ENCODE measurements around the gene PPP2R2C. TPM values are rescaled to one million over a fixed set of nuclear protein-coding genes. Genes with fewer than 3 reads are reported as not detected.

PPP2R2C gene
- total and polyA plus RNA-seq, 2 donors (not counting 1 experiment from before 2014, with no cell fraction given): 0.10 to 0.17 TPM

DNA sequence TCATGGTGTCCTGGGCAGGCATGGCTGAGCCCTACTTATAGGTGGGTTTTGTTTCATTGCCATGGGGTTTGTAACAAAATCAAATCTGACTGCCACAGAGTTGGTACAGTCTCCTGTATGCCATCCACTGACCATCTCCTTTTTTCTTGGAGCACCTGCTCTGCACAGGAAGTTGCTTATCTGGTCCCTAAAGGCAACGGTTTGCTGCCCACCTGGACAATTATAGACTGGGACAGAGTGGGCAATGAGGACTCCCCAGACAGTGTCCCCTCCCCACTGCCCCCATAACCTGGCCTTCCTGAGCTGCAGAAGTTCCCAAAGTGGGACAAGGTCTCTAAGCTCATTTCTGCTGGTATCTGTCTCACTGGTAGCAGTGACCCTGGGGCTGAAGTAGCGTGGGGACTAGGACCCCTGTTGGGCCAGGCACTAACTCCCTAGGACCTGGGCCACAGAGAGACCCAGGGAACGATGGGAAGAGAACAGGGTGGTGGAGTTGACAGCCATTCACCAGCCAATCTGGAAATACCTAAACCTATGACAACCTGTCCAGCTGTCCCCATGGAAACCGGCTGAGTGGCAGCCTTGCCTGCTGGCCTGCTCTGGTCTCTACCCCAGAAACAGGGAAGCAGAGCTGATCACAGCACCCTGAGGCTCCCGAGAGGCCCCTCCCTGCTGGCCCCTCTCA, 138.1 kb downstream of the PPP2R2C start:
- no peak for TF ChIP-seq EZH2 (IDR thresholded peaks at IDR 0.05; ENCODE audit: low read length, missing control alignments)
- TF ChIP-seq, protein P1, sequence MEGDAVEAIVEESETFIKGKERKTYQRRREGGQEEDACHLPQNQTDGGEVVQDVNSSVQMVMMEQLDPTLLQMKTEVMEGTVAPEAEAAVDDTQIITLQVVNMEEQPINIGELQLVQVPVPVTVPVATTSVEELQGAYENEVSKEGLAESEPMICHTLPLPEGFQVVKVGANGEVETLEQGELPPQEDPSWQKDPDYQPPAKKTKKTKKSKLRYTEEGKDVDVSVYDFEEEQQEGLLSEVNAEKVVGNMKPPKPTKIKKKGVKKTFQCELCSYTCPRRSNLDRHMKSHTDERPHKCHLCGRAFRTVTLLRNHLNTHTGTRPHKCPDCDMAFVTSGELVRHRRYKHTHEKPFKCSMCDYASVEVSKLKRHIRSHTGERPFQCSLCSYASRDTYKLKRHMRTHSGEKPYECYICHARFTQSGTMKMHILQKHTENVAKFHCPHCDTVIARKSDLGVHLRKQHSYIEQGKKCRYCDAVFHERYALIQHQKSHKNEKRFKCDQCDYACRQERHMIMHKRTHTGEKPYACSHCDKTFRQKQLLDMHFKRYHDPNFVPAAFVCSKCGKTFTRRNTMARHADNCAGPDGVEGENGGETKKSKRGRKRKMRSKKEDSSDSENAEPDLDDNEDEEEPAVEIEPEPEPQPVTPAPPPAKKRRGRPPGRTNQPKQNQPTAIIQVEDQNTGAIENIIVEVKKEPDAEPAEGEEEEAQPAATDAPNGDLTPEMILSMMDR (conservative IDR thresholded peaks at IDR 0.05 in 1 of 2, IDR thresholded peaks at IDR 0.05 in 1 of 2; ENCODE audit: low read depth in 1 of 2, low read length in 2 of 2): no peak
- H2AFZ ChIP-seq (ENCODE audit: low read length): no peak overlapping the region
- H3K4me2 ChIP-seq (ENCODE audit: extremely low read depth, insufficient read depth, low read length): no peak overlapping the region
- no peak overlapping the region for H3K4me3 ChIP-seq (replicated peaks in 1 of 4; ENCODE audit: control extremely low read depth in 1 of 4, insufficient read depth in 1 of 4, low read depth in 3 of 4, low read length in 4 of 4)
- no peaks in the 10 kb centered on the region for H3K9me3 ChIP-seq (ENCODE audit: control insufficient read depth, insufficient read depth, low read depth, low read length)
- no peak for DNase-seq (ENCODE audit: low read depth in 2 of 2)
- no peaks in the 10 kb centered on the region for H3K79me2 ChIP-seq (ENCODE audit: control insufficient read depth, insufficient read depth, low read length)
- H3K27me3 ChIP-seq (ENCODE audit: control insufficient read depth, insufficient read depth, low read length): no peaks in the 10 kb centered on the region
- no peaks in the 10 kb centered on the region for H3K36me3 ChIP-seq (ENCODE audit: control insufficient read depth, insufficient read depth, low read length)
- no peak overlapping the region for H3K27ac ChIP-seq (ENCODE audit: insufficient read depth, low read length)
- no peak overlapping the region for H3K9ac ChIP-seq (ENCODE audit: insufficient read depth, low read length)
- H3K4me1 ChIP-seq (ENCODE audit: control insufficient read depth, extremely low read depth, insufficient read depth, low read length): no peaks in the 10 kb centered on the region
- H4K20me1 ChIP-seq (ENCODE audit: control insufficient read depth, extremely low read depth, insufficient read depth, low read length): no peaks in the 10 kb centered on the region

DNA sequence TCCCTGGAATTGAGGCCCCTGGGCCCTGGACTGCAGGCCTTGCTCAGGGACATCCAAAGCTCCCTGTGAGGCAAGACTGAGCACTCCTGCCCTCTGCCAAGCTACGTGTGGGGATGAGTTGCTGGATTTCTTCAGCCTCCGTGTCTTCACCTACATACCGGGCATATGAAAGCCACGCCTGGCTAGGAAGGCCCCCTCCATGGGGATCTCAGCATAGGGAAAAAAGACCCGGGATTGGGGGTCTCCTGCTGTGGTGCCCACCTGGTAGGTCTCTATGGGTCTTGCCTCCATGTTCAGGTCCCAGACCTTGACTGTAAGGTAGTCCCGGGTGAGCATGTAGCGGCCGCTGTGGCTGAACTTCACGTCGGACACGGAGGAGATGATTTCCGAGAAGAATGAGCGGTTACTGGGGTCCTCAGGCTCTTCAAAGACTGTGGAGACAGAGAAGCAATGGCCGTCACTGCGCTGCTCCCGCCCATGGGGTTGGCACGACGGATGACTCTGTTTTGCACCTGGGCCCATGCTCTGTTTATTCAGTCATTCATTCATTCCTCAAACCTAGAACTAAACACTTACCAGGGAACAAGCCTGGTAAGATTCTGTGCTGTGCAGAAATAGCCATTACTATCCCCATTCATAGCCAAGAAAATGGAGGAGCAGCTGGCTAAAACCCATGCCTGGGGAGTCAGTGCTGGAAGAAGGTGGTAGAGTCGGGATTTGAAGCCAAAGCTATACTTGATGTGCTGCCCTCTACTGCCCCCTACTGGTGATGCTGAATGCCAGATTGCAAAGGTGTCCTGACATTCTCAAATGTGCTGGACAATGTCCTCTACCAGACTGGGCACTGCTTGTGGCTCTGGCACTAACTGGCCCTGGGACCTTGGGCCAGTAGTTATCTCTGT, 138.9 kb downstream of the PPP2R2C start:
- H3K79me2 ChIP-seq (ENCODE audit: control insufficient read depth, insufficient read depth, low read length): no peaks in the 10 kb centered on the region
- H2AFZ ChIP-seq (ENCODE audit: low read length): no peak overlapping the region
- H4K20me1 ChIP-seq (ENCODE audit: control insufficient read depth, extremely low read depth, insufficient read depth, low read length): no peaks in the 10 kb centered on the region
- H3K9ac ChIP-seq (ENCODE audit: insufficient read depth, low read length): no peak overlapping the region
- H3K9me3 ChIP-seq (ENCODE audit: control insufficient read depth, insufficient read depth, low read depth, low read length): no peaks in the 10 kb centered on the region
- no peaks in the 10 kb centered on the region for H3K4me1 ChIP-seq (ENCODE audit: control insufficient read depth, extremely low read depth, insufficient read depth, low read length)
- TF ChIP-seq, protein P1 (conservative IDR thresholded peaks at IDR 0.05 in 1 of 2, IDR thresholded peaks at IDR 0.05 in 1 of 2; ENCODE audit: low read depth in 1 of 2, low read length in 2 of 2): peak; percentile 38 to 71
- no peak for TF ChIP-seq EZH2 (IDR thresholded peaks at IDR 0.05; ENCODE audit: low read length, missing control alignments)
- peak in 1 of 2 donors; percentile 9 for DNase-seq (ENCODE audit: low read depth in 2 of 2)
- no peak overlapping the region for H3K4me3 ChIP-seq (replicated peaks in 1 of 4; ENCODE audit: control extremely low read depth in 1 of 4, insufficient read depth in 1 of 4, low read depth in 3 of 4, low read length in 4 of 4)
- no peak overlapping the region for H3K4me2 ChIP-seq (ENCODE audit: extremely low read depth, insufficient read depth, low read length)
- H3K27ac ChIP-seq (ENCODE audit: insufficient read depth, low read length): no peak overlapping the region
- no peaks in the 10 kb centered on the region for H3K36me3 ChIP-seq (ENCODE audit: control insufficient read depth, insufficient read depth, low read length)
- H3K27me3 ChIP-seq (ENCODE audit: control insufficient read depth, insufficient read depth, low read length): no peaks in the 10 kb centered on the region

DNA sequence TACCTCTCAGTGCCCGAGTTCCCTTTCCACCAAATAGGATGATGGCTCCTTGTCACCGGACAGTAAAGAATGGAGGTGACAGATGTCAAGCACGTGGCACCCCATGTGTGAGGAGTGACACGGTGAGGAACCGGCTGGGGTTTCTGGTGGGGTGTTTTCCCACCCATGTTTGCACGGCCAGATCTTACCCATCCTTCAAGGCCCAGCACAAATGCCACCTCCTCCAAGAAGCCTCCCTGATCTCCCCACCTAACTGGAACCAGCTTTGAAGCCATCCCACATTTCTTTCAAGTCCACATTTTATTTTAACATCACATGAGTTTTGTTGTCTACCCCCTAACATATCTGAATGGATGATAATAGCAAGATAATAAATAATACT, 139.8 kb downstream of the PPP2R2C start:
- H3K36me3 ChIP-seq (ENCODE audit: control insufficient read depth, insufficient read depth, low read length): no peaks in the 10 kb centered on the region
- no peaks in the 10 kb centered on the region for H4K20me1 ChIP-seq (ENCODE audit: control insufficient read depth, extremely low read depth, insufficient read depth, low read length)
- no peak overlapping the region for H3K9ac ChIP-seq (ENCODE audit: insufficient read depth, low read length)
- H3K4me2 ChIP-seq (ENCODE audit: extremely low read depth, insufficient read depth, low read length): no peak overlapping the region
- no peaks in the 10 kb centered on the region for H3K79me2 ChIP-seq (ENCODE audit: control insufficient read depth, insufficient read depth, low read length)
- H3K27me3 ChIP-seq (ENCODE audit: control insufficient read depth, insufficient read depth, low read length): no peaks in the 10 kb centered on the region
- DNase-seq (ENCODE audit: low read depth in 2 of 2): no peak
- H2AFZ ChIP-seq (ENCODE audit: low read length): no peak overlapping the region
- no peak overlapping the region for H3K4me3 ChIP-seq (replicated peaks in 1 of 4; ENCODE audit: control extremely low read depth in 1 of 4, insufficient read depth in 1 of 4, low read depth in 3 of 4, low read length in 4 of 4)
- no peak overlapping the region for H3K27ac ChIP-seq (ENCODE audit: insufficient read depth, low read length)
- H3K4me1 ChIP-seq (ENCODE audit: control insufficient read depth, extremely low read depth, insufficient read depth, low read length): no peaks in the 10 kb centered on the region
- no peaks in the 10 kb centered on the region for H3K9me3 ChIP-seq (ENCODE audit: control insufficient read depth, insufficient read depth, low read depth, low read length)
- TF ChIP-seq, protein P1 (conservative IDR thresholded peaks at IDR 0.05 in 1 of 2, IDR thresholded peaks at IDR 0.05 in 1 of 2; ENCODE audit: low read depth in 1 of 2, low read length in 2 of 2): no peak
- no peak for TF ChIP-seq EZH2 (IDR thresholded peaks at IDR 0.05; ENCODE audit: low read length, missing control alignments)
